GM23338 (cell line): Measurements from ENCODE around the gene SYNE1. TPM values are rescaled to one million over a fixed set of nuclear protein-coding genes. Genes with fewer than 3 reads are reported as not detected.

Experiments
- ATAC-seq: fragments of 200-7000 bp; cut with Tn5 transposase; 3 replicates; pipeline ENCODE4 v1.9.1; 2020
- DNase-seq: peaks from one replicate; pipeline ENCODE4 v3.0.0-alpha.2; 2015; ENCODE audit warnings: low spot score
- H2AFZ ChIP-seq: fragments of 200-600 bp; sonication (generic); 2 replicates; pipeline ENCODE4 v1.8.0; 2016; ENCODE audit warnings: antibody characterized with exemption, mild to moderate bottlenecking, moderate library complexity
- H3F3A ChIP-seq: fragments of 200-600 bp; sonication (generic); replicated peaks from 2 replicates; pipeline ENCODE4 v1.8.0; 2017; ENCODE audit warnings: antibody characterized with exemption, mixed run types, low read depth
- H3K27ac ChIP-seq: fragments of 200-600 bp; sonication (generic); 2 replicates; pipeline ENCODE4 v1.6.1; 2016; ENCODE audit warnings: low read depth
- H3K27me3 ChIP-seq: fragments of 200-600 bp; sonication (generic); 2 replicates; pipeline ENCODE4 v1.8.0; 2016; ENCODE audit warnings: mild to moderate bottlenecking, mixed run types, moderate library complexity; ENCODE audit not compliant: insufficient read depth
- H3K36me3 ChIP-seq: fragments of 200-600 bp; sonication (generic); 2 replicates; pipeline ENCODE4 v1.8.0; 2016; ENCODE audit warnings: mild to moderate bottlenecking; ENCODE audit not compliant: insufficient read depth
- H3K4me1 ChIP-seq: fragments of 200-600 bp; sonication (generic); 2 replicates; pipeline ENCODE4 v1.8.0; 2016; ENCODE audit warnings: mild to moderate bottlenecking, moderate library complexity; ENCODE audit not compliant: insufficient read depth
- H3K4me2 ChIP-seq: fragments of 200-600 bp; sonication (generic); 2 replicates; pipeline ENCODE4 v1.7.1; 2017; ENCODE audit warnings: mixed run types
- H3K4me3 ChIP-seq: fragments of 200-600 bp; sonication (generic); 2 replicates; pipeline ENCODE4 v1.6.1; 2016; ENCODE audit warnings: mixed run types
- H3K79me2 ChIP-seq: fragments of 200-600 bp; sonication (generic); replicated peaks from 2 replicates; pipeline ENCODE4 v1.8.0; 2017; ENCODE audit warnings: mild to moderate bottlenecking; ENCODE audit not compliant: insufficient read depth
- H3K9me2 ChIP-seq: fragments of 200-600 bp; sonication (generic); 2 replicates; pipeline ENCODE4 v1.8.0; 2017; ENCODE audit not compliant: insufficient read depth
- H4K20me1 ChIP-seq: fragments of 200-600 bp; sonication (generic); replicated peaks from 2 replicates; pipeline ENCODE4 v1.8.0; 2017; ENCODE audit warnings: mild to moderate bottlenecking; ENCODE audit not compliant: insufficient read depth
- H3K27ac Mint-ChIP-seq: 2 replicates; pipeline ENCODE4 v1.8.0; 2020; ENCODE audit warnings: inconsistent platforms, mild to moderate bottlenecking, moderate library complexity, mixed read lengths
- H3K27me3 Mint-ChIP-seq: 3 replicates; pipeline ENCODE4 v1.8.0; 2022; ENCODE audit warnings: low read depth, mild to moderate bottlenecking, moderate library complexity, mixed read lengths, inconsistent platforms; ENCODE audit not compliant: insufficient read depth, poor library complexity
- H3K36me3 Mint-ChIP-seq: 3 replicates; pipeline ENCODE4 v1.8.0; 2021; ENCODE audit warnings: low read depth, mild to moderate bottlenecking, inconsistent platforms, moderate library complexity, mixed read lengths
- H3K4me1 Mint-ChIP-seq: 3 replicates; pipeline ENCODE4 v1.8.0; 2020; ENCODE audit warnings: mild to moderate bottlenecking, inconsistent platforms, mixed read lengths
- H3K4me3 Mint-ChIP-seq: 3 replicates; pipeline ENCODE4 v1.8.0; 2021; ENCODE audit warnings: moderate library complexity, mild to moderate bottlenecking, inconsistent platforms, mixed read lengths
- H3K9me3 Mint-ChIP-seq: 3 replicates; pipeline ENCODE4 v1.8.0; 2020; ENCODE audit warnings: moderate library complexity, mild to moderate bottlenecking, inconsistent platforms, mixed read lengths
- EZH2phosphoT487 ChIP-seq: fragments of 200-600 bp; sonication (generic); IDR thresholded peaks from one replicate; pipeline ENCODE4 v1.8.1; 2018; ENCODE audit warnings: antibody characterized with exemption; ENCODE audit not compliant: unreplicated experiment
- JUNB ChIP-seq: IDR thresholded peaks from one replicate; pipeline ENCODE4 v1.6.1; 2016; ENCODE audit warnings: antibody characterized with exemption; ENCODE audit not compliant: unreplicated experiment
- NANOG ChIP-seq: IDR thresholded peaks from 2 replicates; pipeline ENCODE4 v1.6.1; 2016; ENCODE audit warnings: antibody characterized with exemption, borderline replicate concordance
- POLR2AphosphoS5 ChIP-seq: IDR thresholded peaks from 2 replicates; pipeline ENCODE4 v1.6.1; 2016; ENCODE audit warnings: antibody characterized with exemption, low read depth
- STAT1 ChIP-seq: IDR thresholded peaks from one replicate; pipeline ENCODE4 v1.6.1; 2016; ENCODE audit warnings: antibody characterized with exemption; ENCODE audit not compliant: unreplicated experiment
- ZNF114 ChIP-seq: fragments of 250-450 bp; sonication (Bioruptor Pico); IDR thresholded peaks from 2 replicates; pipeline ENCODE4 v1.5.0; 2020; ENCODE audit warnings: mild to moderate bottlenecking, moderate library complexity
- ZNF331 ChIP-seq: fragments of 250-450 bp; sonication (Bioruptor Pico); IDR thresholded peaks from 2 replicates; pipeline ENCODE4 v1.5.0; 2020; ENCODE audit warnings: low read depth, mild to moderate bottlenecking, moderate library complexity
- polyA plus RNA-seq: library from polyadenylated mRNA; unstranded; fragments of >200 nt; fragmentation: Nextera tagmentation; extraction: Ambion mirVana; gene quantifications from 2 replicates; pipeline ENCODE4 v1.2.1, GENCODE V29; 2016
- total RNA-seq: library from RNA; depleted of rRNA; stranded (reverse); fragments of >200 nt; shearing (Covaris generic); gene quantifications from 2 replicates; pipeline ENCODE4 v1.2.3, GENCODE V29; 2014
- TF ChIP-seq, protein P1 (sequence below): fragments of 250-450 bp; sonication (Bioruptor Pico); IDR thresholded peaks from 2 replicates; pipeline ENCODE4 v1.5.0; 2020; ENCODE audit warnings: mild to moderate bottlenecking, moderate library complexity
- TF ChIP-seq, protein P2 (sequence below): IDR thresholded peaks from one replicate; pipeline ENCODE4 v1.6.1; 2018; ENCODE audit warnings: antibody characterized with exemption; ENCODE audit not compliant: unreplicated experiment
- TF ChIP-seq, protein P3 (sequence below), 2 experiments: fragments of 200-600 bp in 1 of 2; sonication (generic) in 1 of 2; conservative IDR thresholded peaks; 2 replicates each; pipeline versions ENCODE4 v1.5.1 to v1.6.1; 2016 to 2017; ENCODE audit warnings: antibody characterized with exemption in 2 of 2, low read depth in 2 of 2, mild to moderate bottlenecking in 2 of 2, moderate library complexity in 1 of 2

SYNE1 gene
- total and polyA plus RNA-seq, 2 experiments from 2014 or later = 3.9 to 13.6 TPM

DNA sequence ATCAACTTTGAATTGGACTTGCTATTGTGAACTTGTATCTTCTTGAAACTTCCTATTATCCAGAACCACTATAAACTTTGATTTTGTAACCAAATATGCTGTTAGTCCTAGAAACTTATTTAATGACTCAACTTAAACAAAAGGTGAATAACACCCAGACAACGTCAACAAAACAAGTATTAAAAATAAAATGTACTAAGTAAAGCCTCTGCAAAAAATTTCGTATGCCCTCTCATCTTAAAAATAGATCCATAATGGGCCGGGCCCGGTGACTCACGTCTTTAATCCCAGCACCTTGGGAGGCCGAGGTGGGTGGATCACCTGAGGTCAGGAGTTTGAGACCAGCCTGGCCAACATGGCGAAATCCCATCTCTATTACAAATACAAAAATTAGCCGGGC lies 428.0 kb downstream of the SYNE1 start:
- no peak for TF ChIP-seq EZH2phosphoT487
- TF ChIP-seq NANOG = no peak
- TF ChIP-seq, protein P1, sequence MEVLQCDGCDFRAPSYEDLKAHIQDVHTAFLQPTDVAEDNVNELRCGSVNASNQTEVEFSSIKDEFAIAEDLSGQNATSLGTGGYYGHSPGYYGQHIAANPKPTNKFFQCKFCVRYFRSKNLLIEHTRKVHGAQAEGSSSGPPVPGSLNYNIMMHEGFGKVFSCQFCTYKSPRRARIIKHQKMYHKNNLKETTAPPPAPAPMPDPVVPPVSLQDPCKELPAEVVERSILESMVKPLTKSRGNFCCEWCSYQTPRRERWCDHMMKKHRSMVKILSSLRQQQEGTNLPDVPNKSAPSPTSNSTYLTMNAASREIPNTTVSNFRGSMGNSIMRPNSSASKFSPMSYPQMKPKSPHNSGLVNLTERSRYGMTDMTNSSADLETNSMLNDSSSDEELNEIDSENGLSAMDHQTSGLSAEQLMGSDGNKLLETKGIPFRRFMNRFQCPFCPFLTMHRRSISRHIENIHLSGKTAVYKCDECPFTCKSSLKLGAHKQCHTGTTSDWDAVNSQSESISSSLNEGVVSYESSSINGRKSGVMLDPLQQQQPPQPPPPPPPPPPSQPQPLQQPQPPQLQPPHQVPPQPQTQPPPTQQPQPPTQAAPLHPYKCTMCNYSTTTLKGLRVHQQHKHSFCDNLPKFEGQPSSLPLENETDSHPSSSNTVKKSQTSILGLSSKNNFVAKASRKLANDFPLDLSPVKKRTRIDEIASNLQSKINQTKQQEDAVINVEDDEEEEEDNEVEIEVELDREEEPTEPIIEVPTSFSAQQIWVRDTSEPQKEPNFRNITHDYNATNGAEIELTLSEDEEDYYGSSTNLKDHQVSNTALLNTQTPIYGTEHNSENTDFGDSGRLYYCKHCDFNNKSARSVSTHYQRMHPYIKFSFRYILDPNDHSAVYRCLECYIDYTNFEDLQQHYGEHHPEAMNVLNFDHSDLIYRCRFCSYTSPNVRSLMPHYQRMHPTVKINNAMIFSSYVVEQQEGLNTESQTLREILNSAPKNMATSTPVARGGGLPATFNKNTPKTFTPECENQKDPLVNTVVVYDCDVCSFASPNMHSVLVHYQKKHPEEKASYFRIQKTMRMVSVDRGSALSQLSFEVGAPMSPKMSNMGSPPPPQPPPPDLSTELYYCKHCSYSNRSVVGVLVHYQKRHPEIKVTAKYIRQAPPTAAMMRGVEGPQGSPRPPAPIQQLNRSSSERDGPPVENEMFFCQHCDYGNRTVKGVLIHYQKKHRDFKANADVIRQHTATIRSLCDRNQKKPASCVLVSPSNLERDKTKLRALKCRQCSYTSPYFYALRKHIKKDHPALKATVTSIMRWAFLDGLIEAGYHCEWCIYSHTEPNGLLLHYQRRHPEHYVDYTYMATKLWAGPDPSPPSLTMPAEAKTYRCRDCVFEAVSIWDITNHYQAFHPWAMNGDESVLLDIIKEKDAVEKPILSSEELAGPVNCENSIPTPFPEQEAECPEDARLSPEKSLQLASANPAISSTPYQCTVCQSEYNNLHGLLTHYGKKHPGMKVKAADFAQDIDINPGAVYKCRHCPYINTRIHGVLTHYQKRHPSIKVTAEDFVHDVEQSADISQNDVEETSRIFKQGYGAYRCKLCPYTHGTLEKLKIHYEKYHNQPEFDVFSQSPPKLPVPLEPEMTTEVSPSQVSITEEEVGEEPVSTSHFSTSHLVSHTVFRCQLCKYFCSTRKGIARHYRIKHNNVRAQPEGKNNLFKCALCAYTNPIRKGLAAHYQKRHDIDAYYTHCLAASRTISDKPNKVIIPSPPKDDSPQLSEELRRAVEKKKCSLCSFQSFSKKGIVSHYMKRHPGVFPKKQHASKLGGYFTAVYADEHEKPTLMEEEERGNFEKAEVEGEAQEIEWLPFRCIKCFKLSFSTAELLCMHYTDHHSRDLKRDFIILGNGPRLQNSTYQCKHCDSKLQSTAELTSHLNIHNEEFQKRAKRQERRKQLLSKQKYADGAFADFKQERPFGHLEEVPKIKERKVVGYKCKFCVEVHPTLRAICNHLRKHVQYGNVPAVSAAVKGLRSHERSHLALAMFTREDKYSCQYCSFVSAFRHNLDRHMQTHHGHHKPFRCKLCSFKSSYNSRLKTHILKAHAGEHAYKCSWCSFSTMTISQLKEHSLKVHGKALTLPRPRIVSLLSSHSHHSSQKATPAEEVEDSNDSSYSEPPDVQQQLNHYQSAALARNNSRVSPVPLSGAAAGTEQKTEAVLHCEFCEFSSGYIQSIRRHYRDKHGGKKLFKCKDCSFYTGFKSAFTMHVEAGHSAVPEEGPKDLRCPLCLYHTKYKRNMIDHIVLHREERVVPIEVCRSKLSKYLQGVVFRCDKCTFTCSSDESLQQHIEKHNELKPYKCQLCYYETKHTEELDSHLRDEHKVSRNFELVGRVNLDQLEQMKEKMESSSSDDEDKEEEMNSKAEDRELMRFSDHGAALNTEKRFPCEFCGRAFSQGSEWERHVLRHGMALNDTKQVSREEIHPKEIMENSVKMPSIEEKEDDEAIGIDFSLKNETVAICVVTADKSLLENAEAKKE = no peak
- no peak for TF ChIP-seq ZNF331 (CRISPR knock-in tag)
- TF ChIP-seq ZNF114 (CRISPR knock-in tag) = no peak
- TF ChIP-seq STAT1 = no peak
- TF ChIP-seq, protein P2, sequence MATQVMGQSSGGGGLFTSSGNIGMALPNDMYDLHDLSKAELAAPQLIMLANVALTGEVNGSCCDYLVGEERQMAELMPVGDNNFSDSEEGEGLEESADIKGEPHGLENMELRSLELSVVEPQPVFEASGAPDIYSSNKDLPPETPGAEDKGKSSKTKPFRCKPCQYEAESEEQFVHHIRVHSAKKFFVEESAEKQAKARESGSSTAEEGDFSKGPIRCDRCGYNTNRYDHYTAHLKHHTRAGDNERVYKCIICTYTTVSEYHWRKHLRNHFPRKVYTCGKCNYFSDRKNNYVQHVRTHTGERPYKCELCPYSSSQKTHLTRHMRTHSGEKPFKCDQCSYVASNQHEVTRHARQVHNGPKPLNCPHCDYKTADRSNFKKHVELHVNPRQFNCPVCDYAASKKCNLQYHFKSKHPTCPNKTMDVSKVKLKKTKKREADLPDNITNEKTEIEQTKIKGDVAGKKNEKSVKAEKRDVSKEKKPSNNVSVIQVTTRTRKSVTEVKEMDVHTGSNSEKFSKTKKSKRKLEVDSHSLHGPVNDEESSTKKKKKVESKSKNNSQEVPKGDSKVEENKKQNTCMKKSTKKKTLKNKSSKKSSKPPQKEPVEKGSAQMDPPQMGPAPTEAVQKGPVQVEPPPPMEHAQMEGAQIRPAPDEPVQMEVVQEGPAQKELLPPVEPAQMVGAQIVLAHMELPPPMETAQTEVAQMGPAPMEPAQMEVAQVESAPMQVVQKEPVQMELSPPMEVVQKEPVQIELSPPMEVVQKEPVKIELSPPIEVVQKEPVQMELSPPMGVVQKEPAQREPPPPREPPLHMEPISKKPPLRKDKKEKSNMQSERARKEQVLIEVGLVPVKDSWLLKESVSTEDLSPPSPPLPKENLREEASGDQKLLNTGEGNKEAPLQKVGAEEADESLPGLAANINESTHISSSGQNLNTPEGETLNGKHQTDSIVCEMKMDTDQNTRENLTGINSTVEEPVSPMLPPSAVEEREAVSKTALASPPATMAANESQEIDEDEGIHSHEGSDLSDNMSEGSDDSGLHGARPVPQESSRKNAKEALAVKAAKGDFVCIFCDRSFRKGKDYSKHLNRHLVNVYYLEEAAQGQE = no peak
- TF ChIP-seq JUNB = no peak
- no peak for TF ChIP-seq POLR2AphosphoS5
- TF ChIP-seq, protein P3, sequence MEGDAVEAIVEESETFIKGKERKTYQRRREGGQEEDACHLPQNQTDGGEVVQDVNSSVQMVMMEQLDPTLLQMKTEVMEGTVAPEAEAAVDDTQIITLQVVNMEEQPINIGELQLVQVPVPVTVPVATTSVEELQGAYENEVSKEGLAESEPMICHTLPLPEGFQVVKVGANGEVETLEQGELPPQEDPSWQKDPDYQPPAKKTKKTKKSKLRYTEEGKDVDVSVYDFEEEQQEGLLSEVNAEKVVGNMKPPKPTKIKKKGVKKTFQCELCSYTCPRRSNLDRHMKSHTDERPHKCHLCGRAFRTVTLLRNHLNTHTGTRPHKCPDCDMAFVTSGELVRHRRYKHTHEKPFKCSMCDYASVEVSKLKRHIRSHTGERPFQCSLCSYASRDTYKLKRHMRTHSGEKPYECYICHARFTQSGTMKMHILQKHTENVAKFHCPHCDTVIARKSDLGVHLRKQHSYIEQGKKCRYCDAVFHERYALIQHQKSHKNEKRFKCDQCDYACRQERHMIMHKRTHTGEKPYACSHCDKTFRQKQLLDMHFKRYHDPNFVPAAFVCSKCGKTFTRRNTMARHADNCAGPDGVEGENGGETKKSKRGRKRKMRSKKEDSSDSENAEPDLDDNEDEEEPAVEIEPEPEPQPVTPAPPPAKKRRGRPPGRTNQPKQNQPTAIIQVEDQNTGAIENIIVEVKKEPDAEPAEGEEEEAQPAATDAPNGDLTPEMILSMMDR (conservative IDR thresholded peaks at IDR 0.05; ENCODE audit: low read depth in 2 of 2) = no peak
- Histone ChIP-seq H3K9me2 (no peaks in the 10 kb centered on the region), H3K27me3 (no peaks in the 10 kb centered on the region), H3K79me2 (no peaks in the 10 kb centered on the region), H3K36me3 (no peaks in the 10 kb centered on the region), H3K4me1 (no peaks in the 10 kb centered on the region), H3K4me2 (no peak overlapping the region), H3K4me3 (no peak overlapping the region), H3K27ac (no peak overlapping the region), H3F3A (no peaks in the 10 kb centered on the region), H4K20me1 (no peaks in the 10 kb centered on the region), H2AFZ (no peak overlapping the region)
- ATAC-seq (no peak), DNase-seq (no peak)
- H3K4me1 Mint-ChIP-seq = no peaks in the 10 kb centered on the region; the same call in 2 of the 3 replicates
- no peaks in the 10 kb centered on the region for H3K36me3 Mint-ChIP-seq
- no peaks in the 10 kb centered on the region for H3K27me3 Mint-ChIP-seq
- no peak overlapping the region for H3K27ac Mint-ChIP-seq
- no peaks in the 10 kb centered on the region for H3K9me3 Mint-ChIP-seq
- H3K4me3 Mint-ChIP-seq = no peak overlapping the region
